HL-60 (cell line): ENCODE results near the gene SLC4A1.
A peak's percentile ranks its signal among the peaks of the same experiment; 100 is the strongest.

ENCODE experiments used
- DNase-seq, 2 experiments: peaks; one replicate each; pipeline ENCODE4 v3.0.0-alpha.2; 2010 to 2020; ENCODE audit warnings: low read depth in 1 of 2, low spot score in 1 of 2
- H3K27ac ChIP-seq: fragments of 250-450 bp; sonication (Bioruptor Pico); replicated peaks from 2 replicates; pipeline ENCODE4 v1.5.1; 2020; ENCODE audit warnings: mild to moderate bottlenecking, moderate library complexity
- H3K27me3 ChIP-seq: fragments of 250-450 bp; sonication (Bioruptor Pico); 2 replicates; pipeline ENCODE4 v1.5.1; 2021; ENCODE audit warnings: mild to moderate bottlenecking, moderate library complexity; ENCODE audit not compliant: insufficient read depth, poor library complexity, severe bottlenecking
- H3K4me3 ChIP-seq: replicated peaks from 2 replicates; pipeline ENCODE4 v1.5.1; 2011; ENCODE audit warnings: mild to moderate bottlenecking, control low read depth, low read length; ENCODE audit not compliant: insufficient read depth
- CTCF ChIP-seq: IDR thresholded peaks from one replicate; pipeline ENCODE4 v1.5.1; 2011; ENCODE audit warnings: low read length, control low read depth, inconsistent platforms; ENCODE audit not compliant: insufficient read depth
- GABPA ChIP-seq: IDR thresholded peaks from 2 replicates; pipeline ENCODE4 v1.6.1; 2012; ENCODE audit warnings: low read depth
- POLR2AphosphoS5 ChIP-seq: IDR thresholded peaks from 2 replicates; pipeline ENCODE4 v1.6.1; 2012; ENCODE audit warnings: low read depth
- REST ChIP-seq: IDR thresholded peaks from 2 replicates; pipeline ENCODE4 v1.6.1; 2012; ENCODE audit warnings: low read depth; ENCODE audit not compliant: insufficient replicate concordance
- SPI1 ChIP-seq: IDR thresholded peaks from 2 replicates; pipeline ENCODE4 v1.6.1; 2012; ENCODE audit warnings: low read depth, mild to moderate bottlenecking, borderline replicate concordance

Gene SLC4A1

GRCh38 chr17:44219616-44220212 lies 48.2 kb downstream of the SLC4A1 start, which contains the start of gene UBTF:
TSS of gene UBTF (minus strand) at chr17:44219675. CDS start at chr17:44218229, 1,446 bp downstream.
- Histone ChIP-seq H3K27me3 (no peaks in the 10 kb centered on the region), H3K27ac (peak within 1 kb of the TSS; percentile 96), H3K4me3 (peak within 1 kb of the TSS; percentile 60)
- peak in 1 of 2 experiments; percentile 63 for DNase-seq
- no peak for TF ChIP-seq POLR2AphosphoS5
- TF ChIP-seq REST, result no peak
- no peak for TF ChIP-seq GABPA
- no peak for TF ChIP-seq CTCF
- TF ChIP-seq SPI1, result no peak

- TF ChIP-seq CTCF, result no peak
- TF ChIP-seq REST, result no peak
- TF ChIP-seq SPI1, result no peak
- TF ChIP-seq POLR2AphosphoS5, result peak; percentile 51; the same call in 1 of the 2 replicates
- no peak for TF ChIP-seq GABPA
- peak overlapping the region; percentile 76 for H3K27ac ChIP-seq
- no peak for DNase-seq
- peak overlapping the region; percentile 60 for H3K4me3 ChIP-seq
- no peaks in the 10 kb centered on the region for H3K27me3 ChIP-seq
Measured at GRCh38 chr17:44219108-44219615, 48.8 kb downstream of the SLC4A1 start.

- TF ChIP-seq GABPA (0 out of 2 replicates have a peak, but pooled peaks have one; percentile 12), REST (no peak), POLR2AphosphoS5 (peak; percentile 32), SPI1 (peak; percentile 42; the same call in 1 of the 2 replicates), CTCF (peak; percentile 22)
- DNase-seq, result peak; percentile 83 to 85
- Histone ChIP-seq H3K27me3 (no peaks in the 10 kb centered on the region), H3K27ac (peak overlapping the region; percentile 91), H3K4me3 (peak overlapping the region; percentile 67)
Measured at GRCh38 chr17:44218344-44219107, 49.4 kb downstream of the SLC4A1 start.
